ENCODE data around the gene GSX2.
A peak's percentile ranks its signal among the peaks of the same experiment; 100 is the strongest.

GSX2 gene

DNA sequence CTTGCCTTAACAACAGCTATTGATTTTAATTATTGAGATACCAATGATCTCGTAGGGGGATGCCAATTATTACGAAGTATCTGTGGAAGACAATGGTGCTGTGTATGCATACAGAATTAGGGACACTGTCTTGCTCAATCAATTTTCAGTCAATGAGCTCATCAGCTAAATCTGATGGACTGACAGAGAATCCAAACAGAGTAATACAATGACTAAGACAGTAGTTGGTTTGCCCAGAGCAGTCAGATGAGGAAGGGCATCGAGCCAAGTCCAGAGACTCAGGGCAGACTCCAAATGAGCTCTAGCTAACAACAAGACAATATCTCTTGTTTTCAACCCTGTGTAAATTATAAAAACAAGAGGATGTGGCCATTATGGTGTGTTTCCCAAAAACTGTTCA lies 14.7 kb upstream of the GSX2 start:
- no peaks in the 10 kb centered on the region for H3F3A ChIP-seq (ENCODE audit: insufficient read depth)
- no peak overlapping the region for H2AFZ ChIP-seq (ENCODE audit: low read depth, low read length, severe bottlenecking)
- no peak overlapping the region for H3K9ac ChIP-seq (ENCODE audit: low read length)
- no peak overlapping the region for H3K27ac ChIP-seq (ENCODE audit: low read depth, low read length)
- H3K36me3 ChIP-seq (ENCODE audit: low read length): no peaks in the 10 kb centered on the region
- H3K9me3 ChIP-seq (ENCODE audit: insufficient read depth, low read length): no peaks in the 10 kb centered on the region
- H3K4me3 ChIP-seq (ENCODE audit: insufficient read depth, low read length, poor library complexity, severe bottlenecking): no peak overlapping the region
- no peak overlapping the region for H3K4me2 ChIP-seq (ENCODE audit: low read depth, low read length, poor library complexity, severe bottlenecking)
- no peaks in the 10 kb centered on the region for H4K20me1 ChIP-seq (ENCODE audit: low read depth, low read length)
- no peaks in the 10 kb centered on the region for H3K79me2 ChIP-seq (ENCODE audit: insufficient read depth, low read length)
- H3K9me2 ChIP-seq (replicated peaks; ENCODE audit: insufficient read depth, low read length): no peaks in the 10 kb centered on the region
- TF ChIP-seq, protein P1, sequence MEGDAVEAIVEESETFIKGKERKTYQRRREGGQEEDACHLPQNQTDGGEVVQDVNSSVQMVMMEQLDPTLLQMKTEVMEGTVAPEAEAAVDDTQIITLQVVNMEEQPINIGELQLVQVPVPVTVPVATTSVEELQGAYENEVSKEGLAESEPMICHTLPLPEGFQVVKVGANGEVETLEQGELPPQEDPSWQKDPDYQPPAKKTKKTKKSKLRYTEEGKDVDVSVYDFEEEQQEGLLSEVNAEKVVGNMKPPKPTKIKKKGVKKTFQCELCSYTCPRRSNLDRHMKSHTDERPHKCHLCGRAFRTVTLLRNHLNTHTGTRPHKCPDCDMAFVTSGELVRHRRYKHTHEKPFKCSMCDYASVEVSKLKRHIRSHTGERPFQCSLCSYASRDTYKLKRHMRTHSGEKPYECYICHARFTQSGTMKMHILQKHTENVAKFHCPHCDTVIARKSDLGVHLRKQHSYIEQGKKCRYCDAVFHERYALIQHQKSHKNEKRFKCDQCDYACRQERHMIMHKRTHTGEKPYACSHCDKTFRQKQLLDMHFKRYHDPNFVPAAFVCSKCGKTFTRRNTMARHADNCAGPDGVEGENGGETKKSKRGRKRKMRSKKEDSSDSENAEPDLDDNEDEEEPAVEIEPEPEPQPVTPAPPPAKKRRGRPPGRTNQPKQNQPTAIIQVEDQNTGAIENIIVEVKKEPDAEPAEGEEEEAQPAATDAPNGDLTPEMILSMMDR (IDR thresholded peaks at IDR 0.05; ENCODE audit: insufficient read depth, low read length, poor library complexity, severe bottlenecking): no peak
- TF ChIP-seq EZH2phosphoT487 (conservative IDR thresholded peaks at IDR 0.05; ENCODE audit: low read length): no peak
- no peaks in the 10 kb centered on the region for H3K27me3 ChIP-seq (ENCODE audit: low read length)

DNA sequence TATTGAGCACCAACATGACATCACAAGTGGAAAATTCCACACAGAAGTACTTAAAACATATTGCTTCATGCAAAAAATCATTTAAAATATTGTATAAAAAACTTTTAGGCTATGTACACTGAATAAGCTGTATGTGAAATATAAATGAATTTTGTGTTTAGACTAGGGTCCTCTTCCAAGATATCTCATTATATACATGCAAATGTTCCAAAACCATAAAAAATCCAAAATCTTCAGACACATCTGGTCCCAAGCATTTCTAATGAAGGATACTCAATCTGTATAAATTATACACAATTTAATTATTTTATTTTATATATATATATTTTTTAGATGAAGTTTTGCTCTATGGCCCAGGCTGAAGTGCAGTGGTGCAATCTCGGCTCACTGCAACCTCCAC lies 10.1 kb upstream of the GSX2 start:
- H3K79me2 ChIP-seq (ENCODE audit: insufficient read depth, low read length): no peaks in the 10 kb centered on the region
- TF ChIP-seq EZH2phosphoT487 (conservative IDR thresholded peaks at IDR 0.05; ENCODE audit: low read length): no peak
- TF ChIP-seq, protein P1 (IDR thresholded peaks at IDR 0.05; ENCODE audit: insufficient read depth, low read length, poor library complexity, severe bottlenecking): no peak
- no peaks in the 10 kb centered on the region for H3K9me3 ChIP-seq (ENCODE audit: insufficient read depth, low read length)
- H3K27ac ChIP-seq (ENCODE audit: low read depth, low read length): no peak overlapping the region
- no peak overlapping the region for H2AFZ ChIP-seq (ENCODE audit: low read depth, low read length, severe bottlenecking)
- H3K4me2 ChIP-seq (ENCODE audit: low read depth, low read length, poor library complexity, severe bottlenecking): no peak overlapping the region
- no peaks in the 10 kb centered on the region for H3F3A ChIP-seq (ENCODE audit: insufficient read depth)
- no peak overlapping the region for H3K9ac ChIP-seq (ENCODE audit: low read length)
- no peaks in the 10 kb centered on the region for H4K20me1 ChIP-seq (ENCODE audit: low read depth, low read length)
- H3K36me3 ChIP-seq (ENCODE audit: low read length): no peaks in the 10 kb centered on the region
- H3K4me3 ChIP-seq (ENCODE audit: insufficient read depth, low read length, poor library complexity, severe bottlenecking): no peak overlapping the region
- H3K9me2 ChIP-seq (replicated peaks; ENCODE audit: insufficient read depth, low read length): no peaks in the 10 kb centered on the region
- no peaks in the 10 kb centered on the region for H3K27me3 ChIP-seq (ENCODE audit: low read length)

DNA sequence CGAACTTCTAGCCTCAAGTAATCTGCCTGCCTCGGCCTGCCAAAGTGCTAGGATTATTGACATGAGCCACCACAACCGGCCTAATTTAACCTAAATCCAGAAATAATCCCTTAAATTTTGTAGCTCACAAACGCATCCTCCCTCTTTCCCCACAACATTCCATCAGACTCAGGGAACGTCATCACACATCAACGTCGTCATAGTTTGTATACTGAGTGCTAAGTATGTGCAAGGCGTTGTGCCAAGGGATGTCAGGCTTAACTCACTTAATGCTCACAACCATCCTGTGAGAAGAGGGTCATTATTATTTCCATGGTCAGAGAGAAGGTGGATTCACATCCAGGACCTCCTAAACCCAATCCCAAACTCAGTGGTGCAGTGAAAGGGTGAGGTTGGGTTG lies 9.6 kb upstream of the GSX2 start:
- Histone ChIP-seq H3K9ac (ENCODE audit: low read length) (no peak overlapping the region), H3K36me3 (ENCODE audit: low read length) (no peaks in the 10 kb centered on the region), H3K27ac (ENCODE audit: low read depth, low read length) (no peak overlapping the region), H4K20me1 (ENCODE audit: low read depth, low read length) (no peaks in the 10 kb centered on the region), H3K79me2 (ENCODE audit: insufficient read depth, low read length) (no peaks in the 10 kb centered on the region), H3K4me3 (ENCODE audit: insufficient read depth, low read length, poor library complexity, severe bottlenecking) (no peak overlapping the region), H3K27me3 (ENCODE audit: low read length) (no peaks in the 10 kb centered on the region), H2AFZ (ENCODE audit: low read depth, low read length, severe bottlenecking) (no peak overlapping the region), H3K9me3 (ENCODE audit: insufficient read depth, low read length) (no peaks in the 10 kb centered on the region), H3K4me2 (ENCODE audit: low read depth, low read length, poor library complexity, severe bottlenecking) (peak overlapping the region; percentile 84), H3K9me2 (replicated peaks; ENCODE audit: insufficient read depth, low read length) (no peaks in the 10 kb centered on the region), H3F3A (ENCODE audit: insufficient read depth) (no peaks in the 10 kb centered on the region)
- TF ChIP-seq EZH2phosphoT487 (conservative IDR thresholded peaks at IDR 0.05; ENCODE audit: low read length): no peak
- TF ChIP-seq, protein P1 (IDR thresholded peaks at IDR 0.05; ENCODE audit: insufficient read depth, low read length, poor library complexity, severe bottlenecking): no peak

Measured in SU-DHL-6 (cell line).